NCI-H2227 (cell line): Measurements from ENCODE around the gene SHB.

ENCODE experiments used
- DNase-seq: peaks from one replicate; lab custom pipeline; 2025; ENCODE audit not compliant: unreplicated experiment; lab: John Stamatoyannopoulos, UW

The SHB gene

GRCh38 chr9:38010918-38011704, 57.9 kb downstream of the SHB start:
- no peak for DNase-seq

DNA sequence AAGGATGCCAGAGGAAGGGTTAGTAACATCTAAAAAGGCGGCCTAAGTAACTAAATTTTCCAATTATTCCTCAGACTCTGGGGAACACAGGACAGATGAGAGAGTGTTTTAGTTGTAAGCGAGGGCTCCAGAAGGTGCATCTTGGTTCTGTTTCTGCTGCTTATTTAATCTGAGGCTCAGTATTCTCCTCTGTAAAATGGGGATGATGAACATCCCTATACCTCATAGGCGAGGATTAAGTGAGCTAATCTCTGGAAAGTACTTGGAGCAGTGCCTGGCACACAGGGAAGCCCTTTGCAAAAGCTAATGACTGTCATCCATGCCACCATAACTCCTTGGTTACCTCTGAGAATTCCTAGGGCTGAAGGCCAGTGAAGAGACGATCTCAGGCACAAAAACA, 59.0 kb downstream of the SHB start:
- no peak for DNase-seq

- DNase-seq, result no peak
Measured at GRCh38 chr9:38009035-38009501, 60.0 kb downstream of the SHB start.

DNA sequence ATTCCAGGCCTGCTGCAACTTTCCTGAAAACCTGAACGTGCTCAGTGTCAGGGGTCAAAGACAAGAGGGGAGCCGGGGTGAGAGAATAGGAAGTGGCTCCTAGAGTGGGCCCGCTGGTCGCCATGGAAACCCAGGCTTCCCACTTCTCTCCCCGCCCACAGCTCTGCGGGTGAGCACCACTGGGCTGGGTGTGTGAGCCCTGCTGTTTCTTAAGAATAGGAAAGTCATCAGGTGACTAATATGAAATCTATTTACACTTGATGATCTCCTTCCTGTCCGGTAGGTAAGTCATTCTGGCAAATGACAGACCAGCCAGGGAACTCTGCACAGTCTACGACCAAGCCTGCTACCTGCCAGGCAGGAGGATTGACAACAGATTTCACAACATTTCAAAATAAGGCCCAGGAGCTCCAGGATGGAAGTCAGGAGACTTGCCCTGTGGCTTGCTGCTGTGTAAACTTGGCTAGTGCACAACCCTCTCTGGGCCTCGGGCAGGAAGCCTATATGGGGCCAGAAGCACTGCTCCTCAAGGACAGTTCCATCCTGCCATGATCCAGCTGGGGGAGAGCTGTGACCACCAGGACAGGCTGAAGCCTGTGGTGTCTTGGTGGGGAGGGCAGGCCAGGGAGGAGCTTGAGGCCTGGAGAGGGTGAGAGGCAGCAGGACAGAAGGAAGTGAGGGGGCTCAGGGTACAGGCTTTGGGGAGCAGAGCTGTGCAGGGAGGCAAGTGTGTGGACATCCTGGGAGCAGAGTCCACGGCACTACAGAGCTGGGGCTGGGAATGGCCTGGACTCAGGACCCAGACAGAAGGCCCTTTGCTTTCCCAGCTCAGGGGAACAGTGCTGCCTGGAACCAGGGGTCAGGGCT, 60.6 kb downstream of the SHB start:
- DNase-seq, result peak; percentile 12

DNA sequence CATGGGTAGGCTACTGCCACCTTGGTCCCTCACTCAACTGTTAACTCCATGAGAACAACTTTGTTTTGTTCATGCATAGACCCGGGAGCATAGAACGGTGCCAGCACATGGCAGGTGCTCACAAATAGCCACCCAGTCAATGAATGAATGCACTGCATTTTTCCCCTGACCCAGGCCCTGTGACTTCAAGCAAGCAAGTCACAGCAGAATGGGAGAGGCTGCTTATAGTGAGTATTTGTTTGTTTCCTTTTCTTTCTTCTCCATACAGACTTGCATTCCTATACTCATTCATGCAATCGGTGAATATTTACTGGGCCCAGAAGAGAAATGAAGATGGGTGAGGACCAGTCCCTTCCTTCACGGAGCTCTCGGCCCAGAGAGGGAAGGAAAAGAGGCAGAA, 62.0 kb downstream of the SHB start:
- DNase-seq, result no peak

DNA sequence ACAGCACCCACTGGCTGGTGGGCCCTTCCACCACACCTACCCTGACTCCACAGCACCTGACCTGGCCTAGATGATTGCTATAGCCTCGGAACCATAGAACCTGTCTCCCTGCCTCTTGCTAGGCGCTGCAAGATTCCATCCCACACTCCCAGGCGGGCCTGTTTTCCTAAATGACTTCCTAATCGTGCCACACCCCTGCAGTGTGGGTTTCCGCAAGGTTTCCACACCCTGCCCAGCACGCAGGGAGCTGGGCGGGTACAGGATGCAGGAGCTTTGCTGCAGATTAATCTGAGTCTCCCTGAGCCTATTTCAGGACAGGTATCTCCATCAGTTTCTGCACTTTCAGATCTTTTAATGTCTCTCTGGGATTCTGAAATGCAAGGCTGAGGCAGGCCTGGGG, 62.9 kb downstream of the SHB start:
- no peak for DNase-seq

GRCh38 chr9:38004809-38005560, 64.0 kb downstream of the SHB start:
- no peak for DNase-seq

DNA sequence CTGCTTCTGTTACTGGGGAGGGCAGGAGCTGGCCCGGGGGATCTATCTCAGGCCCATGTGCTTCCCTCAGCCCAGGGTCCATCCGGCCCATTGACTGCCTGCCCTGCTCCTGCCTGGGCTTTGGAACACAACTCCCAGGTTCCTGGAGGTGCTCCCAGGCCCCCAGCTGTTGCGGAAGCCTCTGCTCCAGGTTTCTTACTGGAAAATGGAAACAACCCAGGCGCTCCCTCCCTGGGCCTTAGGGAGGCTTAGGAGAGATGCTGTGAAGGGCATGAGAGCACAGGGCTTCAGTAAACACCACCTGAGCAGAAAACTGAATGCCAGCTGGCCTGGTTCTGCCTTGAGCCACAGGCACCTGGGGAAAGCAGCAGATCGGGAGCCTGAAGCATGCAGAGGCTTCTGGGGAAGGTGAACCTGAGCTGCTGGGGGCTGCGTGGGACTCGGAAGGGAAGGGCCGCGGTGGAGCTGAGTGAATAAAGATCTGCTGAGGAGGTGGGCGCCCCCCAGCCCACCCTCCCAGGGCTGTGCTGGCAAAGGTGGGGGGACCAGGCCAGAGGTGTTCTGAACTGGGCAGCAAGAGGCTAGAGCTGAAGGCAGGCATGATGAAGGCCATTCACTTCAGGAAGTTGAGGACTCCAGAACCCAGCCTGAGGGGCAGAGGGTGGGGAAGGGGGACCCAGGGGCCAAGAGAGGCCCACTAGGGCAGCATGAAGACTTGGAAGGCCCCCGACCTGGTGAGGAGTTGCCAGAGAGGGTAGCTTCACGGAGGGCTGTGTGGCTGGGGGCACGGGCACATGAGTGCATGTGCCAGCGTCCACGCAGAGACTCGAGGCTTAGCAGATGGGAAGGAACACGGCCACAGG, 64.8 kb downstream of the SHB start:
- DNase-seq, result no peak

DNA sequence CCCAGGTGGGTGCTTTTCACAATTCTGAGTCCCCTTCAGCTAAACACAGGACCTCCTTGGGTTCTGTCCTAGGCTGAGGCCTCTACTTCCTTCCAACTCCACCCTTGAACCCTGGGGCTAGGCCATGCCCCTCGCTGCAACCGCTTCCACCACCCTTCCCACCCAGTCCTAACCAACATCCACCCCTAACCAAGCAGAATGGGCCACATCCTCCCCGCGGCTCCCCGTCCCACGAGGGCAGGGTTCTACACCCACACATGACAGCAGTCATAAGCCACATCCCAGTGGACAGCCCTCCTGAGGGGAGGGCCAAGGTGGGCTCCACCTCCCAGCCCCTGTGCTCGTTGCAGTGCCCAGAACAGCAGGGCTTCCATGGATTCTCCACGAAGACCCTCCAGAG, 65.8 kb downstream of the SHB start:
- DNase-seq, result no peak

GRCh38 chr9:38001430-38001829, 67.6 kb downstream of the SHB start:
- DNase-seq, result no peak

- no peak for DNase-seq
Measured at GRCh38 chr9:38000735-38001134, 68.3 kb downstream of the SHB start.

DNA sequence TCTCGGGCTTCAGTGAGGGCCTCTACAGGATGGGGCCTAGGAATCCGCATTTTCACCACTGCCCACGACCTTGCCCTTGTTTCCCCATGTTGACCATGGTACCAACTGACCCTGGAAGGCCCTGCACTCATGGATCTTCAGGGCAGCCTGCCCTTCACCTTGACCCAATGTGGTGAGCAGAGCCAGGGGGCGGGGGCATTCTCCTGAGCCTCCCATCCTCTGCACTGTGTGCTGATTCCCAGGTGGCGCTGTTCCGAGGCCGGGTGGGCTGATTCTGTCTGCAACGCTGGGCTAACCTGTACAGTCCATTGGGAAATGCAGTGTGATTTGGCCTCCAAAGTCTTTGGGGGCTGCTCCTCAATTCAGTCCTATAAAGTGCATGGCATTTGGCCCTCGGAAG, 68.7 kb downstream of the SHB start:
- no peak for DNase-seq

DNA sequence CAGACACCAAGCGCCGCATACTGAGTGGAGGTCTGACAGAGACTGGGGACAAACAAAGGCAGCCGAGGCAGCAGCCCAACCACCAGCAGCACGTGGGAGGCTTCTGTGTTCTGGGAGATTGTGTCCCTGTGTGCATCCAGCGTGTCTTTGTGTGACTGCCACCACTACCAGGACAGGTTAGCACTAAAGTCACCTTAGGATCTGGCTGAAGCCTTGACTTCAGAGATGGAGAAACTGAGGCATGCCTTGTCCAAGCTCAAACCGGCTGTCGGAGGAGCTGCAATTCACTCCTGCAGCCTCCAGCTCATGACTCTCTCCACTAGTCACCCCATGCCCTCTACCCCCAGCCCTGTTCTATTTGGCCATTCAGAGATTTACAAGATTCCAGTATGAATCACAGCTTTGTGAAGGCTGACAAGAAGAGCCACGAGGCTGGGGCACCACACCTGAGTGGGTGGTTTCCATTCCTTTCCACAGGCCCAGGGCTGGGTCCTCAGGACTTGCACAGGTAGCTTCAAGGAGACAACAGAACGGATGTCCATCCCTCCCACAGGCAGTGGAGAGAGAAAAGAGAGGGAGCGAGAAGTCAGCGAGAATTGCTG, 69.3 kb downstream of the SHB start:
- no peak for DNase-seq

DNA sequence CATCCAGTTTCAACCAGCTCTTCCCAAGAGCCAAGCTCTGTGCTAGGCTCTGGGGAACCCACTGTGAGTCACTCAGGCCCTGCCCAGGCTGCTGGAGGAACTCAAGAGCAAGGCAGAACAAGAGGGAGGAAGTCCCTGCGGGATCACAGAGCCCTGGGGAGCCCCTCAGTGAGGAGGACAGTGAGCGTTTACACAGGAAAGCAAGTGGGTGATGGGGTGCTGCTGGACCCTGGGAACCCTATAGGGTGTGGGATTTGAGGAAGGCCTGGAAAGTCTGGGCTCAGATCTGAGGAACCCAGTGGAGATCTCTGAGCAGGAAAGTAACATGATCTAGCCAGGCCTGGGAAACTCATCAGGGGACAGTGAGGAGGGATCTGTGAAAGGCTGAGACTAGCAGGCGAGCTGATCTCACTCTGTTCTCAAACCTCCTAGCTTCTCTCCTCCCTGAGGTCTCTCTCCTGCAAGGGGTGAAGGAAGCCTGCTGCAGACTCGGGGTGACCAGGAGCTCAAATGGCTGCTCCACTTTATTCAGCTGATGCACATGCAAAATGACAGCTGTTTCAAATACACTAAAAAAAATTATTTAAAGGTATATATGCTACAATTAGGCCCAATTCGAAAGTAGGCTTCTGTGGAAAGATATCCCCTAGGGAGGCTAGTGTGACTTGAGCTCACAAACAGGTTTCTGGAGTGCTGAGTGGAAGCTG, 70.0 kb downstream of the SHB start:
- no peak for DNase-seq

DNA sequence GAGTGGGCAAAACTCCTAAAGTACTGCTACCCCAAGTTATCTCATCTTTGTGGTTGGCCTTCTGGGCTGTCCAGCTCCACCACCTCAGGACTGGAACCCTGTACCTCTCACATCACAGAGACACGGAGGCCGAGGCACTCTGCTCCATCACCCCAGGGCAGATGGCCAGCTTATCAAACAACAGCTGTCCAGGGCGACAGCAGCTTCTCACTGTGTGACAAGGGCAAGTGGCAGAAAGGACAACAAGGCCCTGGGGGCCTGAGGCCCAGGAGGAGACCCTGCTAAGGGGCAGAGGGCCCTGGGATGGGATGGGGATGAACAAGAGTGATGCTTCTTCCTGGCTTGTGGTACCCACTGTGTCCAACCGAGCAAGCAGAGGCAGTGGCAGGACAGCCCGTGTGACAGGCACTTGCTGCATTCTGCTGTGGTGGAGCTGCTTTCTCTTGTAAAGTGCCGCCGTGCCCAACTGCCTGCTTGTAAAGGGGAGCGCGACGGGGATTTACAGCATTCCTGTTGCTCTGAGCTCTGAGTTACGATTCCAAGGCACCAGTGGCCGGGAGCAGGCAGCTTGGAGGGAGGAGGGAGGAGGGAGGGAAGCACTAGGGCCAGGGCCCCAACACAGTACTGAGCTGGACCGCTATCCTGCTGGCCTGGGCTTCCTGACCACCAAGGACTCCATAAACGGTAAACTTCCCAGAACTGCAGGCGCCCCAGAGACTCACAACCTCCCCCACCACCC, 71.2 kb downstream of the SHB start:
- DNase-seq, result no peak

DNA sequence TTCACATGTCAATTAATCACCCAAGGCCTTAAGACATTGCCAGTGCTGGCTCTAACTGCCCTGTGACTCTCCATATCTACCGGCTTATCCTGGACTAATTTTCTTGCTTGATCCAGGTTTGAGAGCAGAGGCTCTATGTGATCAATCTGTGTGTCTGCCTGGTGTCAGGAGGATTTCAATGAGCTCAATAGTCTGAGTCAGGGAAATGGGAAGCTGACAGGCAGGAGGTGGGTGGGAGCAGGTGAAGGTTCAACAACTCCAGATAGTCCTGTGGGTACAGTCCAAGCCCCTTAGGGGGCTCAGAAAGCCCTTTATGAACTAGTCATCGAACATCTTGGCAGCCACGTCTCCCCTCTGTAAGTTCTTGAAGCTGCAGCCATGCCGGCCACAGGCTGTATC, 72.2 kb downstream of the SHB start:
- DNase-seq, result no peak

DNA sequence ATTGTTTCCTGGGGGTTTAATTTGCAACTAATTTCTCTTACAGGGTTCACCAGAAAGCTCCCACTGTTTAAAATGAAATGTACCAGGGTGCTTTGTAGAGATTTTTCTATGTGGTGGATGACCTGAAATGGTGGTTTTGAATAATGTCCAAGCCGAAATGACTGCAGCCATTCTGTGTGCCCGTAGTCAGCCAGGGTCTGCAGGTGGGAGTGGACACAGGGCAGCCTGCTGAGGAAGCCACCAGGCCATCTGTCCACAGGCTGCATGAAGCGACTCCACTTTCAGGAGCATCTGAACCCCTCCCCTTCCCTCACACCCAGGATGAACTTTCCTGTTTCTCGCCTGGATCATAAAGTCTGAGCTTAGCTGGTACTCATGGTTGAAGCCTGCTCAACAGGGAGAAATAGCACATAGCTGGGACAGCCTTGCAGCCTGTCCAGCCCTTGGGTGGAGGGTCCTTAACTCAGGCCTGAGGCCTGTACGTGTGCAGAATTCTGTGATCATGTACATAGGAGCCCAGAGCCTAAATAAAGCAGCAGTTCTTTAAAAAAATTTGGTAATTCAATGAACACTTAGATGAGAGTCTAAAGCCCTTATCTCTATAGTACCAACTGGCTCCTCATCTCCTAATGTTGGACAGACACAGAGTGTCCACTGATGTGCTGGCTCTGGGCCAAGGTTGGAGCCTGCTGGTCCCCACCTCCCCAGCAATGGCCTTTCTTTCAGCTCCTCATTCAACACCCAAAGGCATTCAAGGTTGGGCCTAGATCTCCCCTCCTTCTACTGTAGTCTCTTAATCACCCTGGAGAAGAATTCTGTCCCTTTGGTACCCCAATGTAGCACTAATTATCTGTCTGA, 72.8 kb downstream of the SHB start:
- no peak for DNase-seq

DNA sequence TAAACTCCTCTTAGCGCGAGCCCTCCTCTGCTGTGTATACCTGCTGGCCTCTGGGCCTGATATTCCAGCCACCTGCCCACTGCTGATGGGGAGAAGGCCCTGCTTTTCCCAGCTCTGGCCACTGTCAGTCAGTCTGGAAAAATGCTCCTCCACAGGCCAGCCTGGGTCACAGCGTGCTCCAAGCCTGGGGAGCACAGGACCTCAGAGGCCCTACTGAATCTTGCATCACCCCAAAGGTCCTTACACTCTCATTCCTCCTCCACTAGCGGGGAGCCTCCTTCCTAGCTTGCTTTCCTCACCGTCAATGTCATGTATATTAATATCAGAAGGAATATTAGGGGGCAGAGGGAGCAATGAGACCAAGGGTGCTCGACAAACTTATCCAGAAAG, 73.7 kb downstream of the SHB start:
- DNase-seq, result no peak
